DND-41 (cell line): ENCODE data around the gene PPFIBP2.

ENCODE experiments used
- ATAC-seq: fragments of 200-7000 bp; cut with Tn5 transposase; 3 replicates; pipeline ENCODE4 v1.9.1; 2021; ENCODE audit warnings: low read depth; ENCODE audit not compliant: insufficient read depth
- DNase-seq: peaks from one replicate; pipeline ENCODE4 v3.0.0-alpha.2; 2020
- H2AFZ ChIP-seq: 2 replicates; pipeline ENCODE4 v1.6.0; 2012; ENCODE audit warnings: low read depth, low read length
- H3K27ac ChIP-seq: 2 replicates; pipeline ENCODE4 v1.5.1; 2012; ENCODE audit warnings: low read length, inconsistent platforms
- H3K27me3 ChIP-seq: fragments of 200-600 bp; sonication (generic); 2 replicates; pipeline ENCODE4 v1.6.0; 2012; ENCODE audit warnings: low read length, mild to moderate bottlenecking, inconsistent platforms; ENCODE audit not compliant: insufficient read depth, poor library complexity
- H3K36me3 ChIP-seq: 2 replicates; pipeline ENCODE4 v1.5.1; 2012; ENCODE audit warnings: low read length, inconsistent platforms; ENCODE audit not compliant: insufficient read depth
- H3K4me1 ChIP-seq: 2 replicates; pipeline ENCODE4 v1.5.1; 2012; ENCODE audit warnings: mild to moderate bottlenecking, low read length; ENCODE audit not compliant: insufficient read depth
- H3K4me2 ChIP-seq: 2 replicates; pipeline ENCODE4 v1.6.0; 2012; ENCODE audit warnings: mild to moderate bottlenecking, moderate library complexity, low read length, inconsistent platforms; ENCODE audit not compliant: insufficient read depth
- H3K4me3 ChIP-seq, 2 experiments: fragments of 200-600 bp in 1 of 2; shearing (Covaris generic) in 1 of 2; 2 replicates each; pipeline ENCODE4 v1.5.1; 2012 to 2016; ENCODE audit warnings: inconsistent platforms in 2 of 2, low read length in 2 of 2, mild to moderate bottlenecking in 2 of 2, low read depth in 1 of 2, moderate library complexity in 1 of 2
- H3K79me2 ChIP-seq: 2 replicates; pipeline ENCODE4 v1.6.0; 2012; ENCODE audit warnings: low read length, inconsistent platforms; ENCODE audit not compliant: insufficient read depth
- H3K9ac ChIP-seq: 2 replicates; pipeline ENCODE4 v1.6.0; 2012; ENCODE audit warnings: low read depth, mild to moderate bottlenecking, inconsistent platforms, low read length, moderate library complexity
- H3K9me3 ChIP-seq: 2 replicates; pipeline ENCODE4 v1.5.1; 2012; ENCODE audit warnings: low read length, moderate library complexity, mild to moderate bottlenecking, inconsistent platforms; ENCODE audit not compliant: insufficient read depth, severe bottlenecking
- H4K20me1 ChIP-seq: 2 replicates; pipeline ENCODE4 v1.6.0; 2012; ENCODE audit warnings: low read length; ENCODE audit not compliant: insufficient read depth
- CTCF ChIP-seq: IDR thresholded peaks from 2 replicates; pipeline ENCODE4 v1.5.1; 2012; ENCODE audit warnings: borderline replicate concordance, low read length, moderate library complexity, mild to moderate bottlenecking; ENCODE audit not compliant: poor library complexity, severe bottlenecking; ENCODE audit errors: extremely low read depth
- EZH2 ChIP-seq: IDR thresholded peaks from 3 replicates; pipeline ENCODE4 v1.6.1; 2012; ENCODE audit warnings: borderline replicate concordance, low read depth, mild to moderate bottlenecking, moderate library complexity, low read length, inconsistent platforms; ENCODE audit not compliant: severe bottlenecking

The PPFIBP2 gene

GRCh38 chr11:7523416-7524210, 9.8 kb downstream of the PPFIBP2 start:
- DNase-seq = no peak
- no peaks in the 10 kb centered on the region for H3K9me3 ChIP-seq
- H2AFZ ChIP-seq = no peak overlapping the region
- H4K20me1 ChIP-seq = no peaks in the 10 kb centered on the region
- no peak overlapping the region for H3K4me2 ChIP-seq
- no peaks in the 10 kb centered on the region for H3K27me3 ChIP-seq
- H3K4me3 ChIP-seq = no peak overlapping the region
- no peak overlapping the region for H3K9ac ChIP-seq
- no peaks in the 10 kb centered on the region for H3K36me3 ChIP-seq
- no peaks in the 10 kb centered on the region for H3K79me2 ChIP-seq
- ATAC-seq = no peak
- TF ChIP-seq EZH2 (no peak), CTCF (no peak)
- H3K4me1 ChIP-seq = no peaks in the 10 kb centered on the region
- no peak overlapping the region for H3K27ac ChIP-seq

GRCh38 chr11:7524462-7525235, 10.8 kb downstream of the PPFIBP2 start:
- ATAC-seq (no peak), DNase-seq (no peak)
- H3K79me2 ChIP-seq = no peaks in the 10 kb centered on the region
- no peaks in the 10 kb centered on the region for H4K20me1 ChIP-seq
- no peak overlapping the region for H3K4me3 ChIP-seq
- no peaks in the 10 kb centered on the region for H3K36me3 ChIP-seq
- H3K27me3 ChIP-seq = no peaks in the 10 kb centered on the region
- H3K4me2 ChIP-seq = no peak overlapping the region
- H2AFZ ChIP-seq = no peak overlapping the region
- H3K9me3 ChIP-seq = no peaks in the 10 kb centered on the region
- no peaks in the 10 kb centered on the region for H3K4me1 ChIP-seq
- TF ChIP-seq CTCF (no peak), EZH2 (no peak)
- H3K9ac ChIP-seq = no peak overlapping the region
- no peak overlapping the region for H3K27ac ChIP-seq

- H3K27me3 ChIP-seq = no peaks in the 10 kb centered on the region
- H3K9ac ChIP-seq = no peak overlapping the region
- no peak overlapping the region for H3K4me2 ChIP-seq
- no peaks in the 10 kb centered on the region for H3K36me3 ChIP-seq
- H3K27ac ChIP-seq = no peak overlapping the region
- ATAC-seq (no peak), DNase-seq (no peak)
- no peak overlapping the region for H2AFZ ChIP-seq
- no peaks in the 10 kb centered on the region for H3K4me1 ChIP-seq
- TF ChIP-seq EZH2 (no peak), CTCF (no peak)
- H3K9me3 ChIP-seq = no peaks in the 10 kb centered on the region
- no peak overlapping the region for H3K4me3 ChIP-seq
- H4K20me1 ChIP-seq = no peaks in the 10 kb centered on the region
- H3K79me2 ChIP-seq = no peaks in the 10 kb centered on the region
Observed at GRCh38 chr11:7525424-7525823, 11.6 kb downstream of the PPFIBP2 start.
